ENCODE measurements around the gene MPV17L2. TPM values are rescaled to one million over a fixed set of nuclear protein-coding genes. Genes with fewer than 3 reads are reported as not detected.

The MPV17L2 gene
- polyA plus RNA-seq, 1 donor from 2014 or later: 17.7 TPM

GRCh38 chr19:18185538-18185937 lies 7.5 kb upstream of the MPV17L2 start (continued):
- TF ChIP-seq, protein P1, sequence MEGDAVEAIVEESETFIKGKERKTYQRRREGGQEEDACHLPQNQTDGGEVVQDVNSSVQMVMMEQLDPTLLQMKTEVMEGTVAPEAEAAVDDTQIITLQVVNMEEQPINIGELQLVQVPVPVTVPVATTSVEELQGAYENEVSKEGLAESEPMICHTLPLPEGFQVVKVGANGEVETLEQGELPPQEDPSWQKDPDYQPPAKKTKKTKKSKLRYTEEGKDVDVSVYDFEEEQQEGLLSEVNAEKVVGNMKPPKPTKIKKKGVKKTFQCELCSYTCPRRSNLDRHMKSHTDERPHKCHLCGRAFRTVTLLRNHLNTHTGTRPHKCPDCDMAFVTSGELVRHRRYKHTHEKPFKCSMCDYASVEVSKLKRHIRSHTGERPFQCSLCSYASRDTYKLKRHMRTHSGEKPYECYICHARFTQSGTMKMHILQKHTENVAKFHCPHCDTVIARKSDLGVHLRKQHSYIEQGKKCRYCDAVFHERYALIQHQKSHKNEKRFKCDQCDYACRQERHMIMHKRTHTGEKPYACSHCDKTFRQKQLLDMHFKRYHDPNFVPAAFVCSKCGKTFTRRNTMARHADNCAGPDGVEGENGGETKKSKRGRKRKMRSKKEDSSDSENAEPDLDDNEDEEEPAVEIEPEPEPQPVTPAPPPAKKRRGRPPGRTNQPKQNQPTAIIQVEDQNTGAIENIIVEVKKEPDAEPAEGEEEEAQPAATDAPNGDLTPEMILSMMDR (IDR thresholded peaks at IDR 0.05; ENCODE audit: poor library complexity, severe bottlenecking): no peak

GRCh38 chr19:18190278-18190677 lies 2.7 kb upstream of the MPV17L2 start:
- no peaks in the 10 kb centered on the region for H4K20me1 ChIP-seq (ENCODE audit: insufficient read depth)
- H2AFZ ChIP-seq (ENCODE audit: low read depth, low read length): no peak overlapping the region
- no peaks in the 10 kb centered on the region for H3K27me3 ChIP-seq (ENCODE audit: insufficient read depth, low read depth, low read length)
- TF ChIP-seq EZH2 (IDR thresholded peaks at IDR 0.05; ENCODE audit: borderline replicate concordance, insufficient read depth, low read length, poor library complexity, severe bottlenecking): no peak
- TF ChIP-seq SMC3 (conservative IDR thresholded peaks at IDR 0.05; ENCODE audit: poor library complexity): no peak
- no peaks in the 10 kb centered on the region for H3K36me3 ChIP-seq (ENCODE audit: insufficient read depth, low read length)
- no peak overlapping the region for H3K9ac ChIP-seq (ENCODE audit: low read length)
- no peaks in the 10 kb centered on the region for H3K9me2 ChIP-seq (ENCODE audit: insufficient read depth, low read length)
- no peak overlapping the region for H3K4me2 ChIP-seq (ENCODE audit: low read length)
- no peaks in the 10 kb centered on the region for H3K9me3 ChIP-seq (ENCODE audit: low read length)
- H3K4me3 ChIP-seq (ENCODE audit: low read length): no peak overlapping the region
- H3K27ac ChIP-seq (ENCODE audit: low read length): no peak overlapping the region
- H3F3A ChIP-seq (ENCODE audit: insufficient read depth, low read length, poor library complexity, severe bottlenecking): no peaks in the 10 kb centered on the region
- no peaks in the 10 kb centered on the region for H3K79me2 ChIP-seq (replicated peaks; ENCODE audit: insufficient read depth, low read length)

GRCh38 chr19:18191640-18192062 lies 1.4 kb upstream of the MPV17L2 start:
- Histone ChIP-seq H3K9ac (ENCODE audit: low read length) (no peak overlapping the region), H3K79me2 (replicated peaks; ENCODE audit: insufficient read depth, low read length) (no peaks in the 10 kb centered on the region), H3K9me2 (ENCODE audit: insufficient read depth, low read length) (no peaks in the 10 kb centered on the region), H3K27ac (ENCODE audit: low read length) (no peak overlapping the region), H3K9me3 (ENCODE audit: low read length) (no peaks in the 10 kb centered on the region), H3K4me3 (ENCODE audit: low read length) (no peak overlapping the region), H3K36me3 (ENCODE audit: insufficient read depth, low read length) (no peaks in the 10 kb centered on the region), H2AFZ (ENCODE audit: low read depth, low read length) (no peak overlapping the region), H3K27me3 (ENCODE audit: insufficient read depth, low read depth, low read length) (no peaks in the 10 kb centered on the region), H4K20me1 (ENCODE audit: insufficient read depth) (no peaks in the 10 kb centered on the region), H3F3A (ENCODE audit: insufficient read depth, low read length, poor library complexity, severe bottlenecking) (no peaks in the 10 kb centered on the region), H3K4me2 (ENCODE audit: low read length) (no peak overlapping the region)
- no peak for TF ChIP-seq EZH2 (IDR thresholded peaks at IDR 0.05; ENCODE audit: borderline replicate concordance, insufficient read depth, low read length, poor library complexity, severe bottlenecking)
- no peak for TF ChIP-seq TAF1 (IDR thresholded peaks at IDR 0.05; ENCODE audit: low read depth)
- no peak for TF ChIP-seq EP300 (conservative IDR thresholded peaks at IDR 0.05; ENCODE audit: poor library complexity, severe bottlenecking)
- TF ChIP-seq RAD21 (conservative IDR thresholded peaks at IDR 0.05): no peak

GRCh38 chr19:18193388-18194180 lies 566 bp downstream of the MPV17L2 start:
- H3K4me3 ChIP-seq (ENCODE audit: low read length): peak overlapping the region; percentile 93
- H3K36me3 ChIP-seq (ENCODE audit: insufficient read depth, low read length): no peaks in the 10 kb centered on the region
- TF ChIP-seq, protein P2, sequence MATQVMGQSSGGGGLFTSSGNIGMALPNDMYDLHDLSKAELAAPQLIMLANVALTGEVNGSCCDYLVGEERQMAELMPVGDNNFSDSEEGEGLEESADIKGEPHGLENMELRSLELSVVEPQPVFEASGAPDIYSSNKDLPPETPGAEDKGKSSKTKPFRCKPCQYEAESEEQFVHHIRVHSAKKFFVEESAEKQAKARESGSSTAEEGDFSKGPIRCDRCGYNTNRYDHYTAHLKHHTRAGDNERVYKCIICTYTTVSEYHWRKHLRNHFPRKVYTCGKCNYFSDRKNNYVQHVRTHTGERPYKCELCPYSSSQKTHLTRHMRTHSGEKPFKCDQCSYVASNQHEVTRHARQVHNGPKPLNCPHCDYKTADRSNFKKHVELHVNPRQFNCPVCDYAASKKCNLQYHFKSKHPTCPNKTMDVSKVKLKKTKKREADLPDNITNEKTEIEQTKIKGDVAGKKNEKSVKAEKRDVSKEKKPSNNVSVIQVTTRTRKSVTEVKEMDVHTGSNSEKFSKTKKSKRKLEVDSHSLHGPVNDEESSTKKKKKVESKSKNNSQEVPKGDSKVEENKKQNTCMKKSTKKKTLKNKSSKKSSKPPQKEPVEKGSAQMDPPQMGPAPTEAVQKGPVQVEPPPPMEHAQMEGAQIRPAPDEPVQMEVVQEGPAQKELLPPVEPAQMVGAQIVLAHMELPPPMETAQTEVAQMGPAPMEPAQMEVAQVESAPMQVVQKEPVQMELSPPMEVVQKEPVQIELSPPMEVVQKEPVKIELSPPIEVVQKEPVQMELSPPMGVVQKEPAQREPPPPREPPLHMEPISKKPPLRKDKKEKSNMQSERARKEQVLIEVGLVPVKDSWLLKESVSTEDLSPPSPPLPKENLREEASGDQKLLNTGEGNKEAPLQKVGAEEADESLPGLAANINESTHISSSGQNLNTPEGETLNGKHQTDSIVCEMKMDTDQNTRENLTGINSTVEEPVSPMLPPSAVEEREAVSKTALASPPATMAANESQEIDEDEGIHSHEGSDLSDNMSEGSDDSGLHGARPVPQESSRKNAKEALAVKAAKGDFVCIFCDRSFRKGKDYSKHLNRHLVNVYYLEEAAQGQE (IDR thresholded peaks at IDR 0.05; ENCODE audit: borderline replicate concordance): no peak
- TF ChIP-seq POLR2AphosphoS5 (IDR thresholded peaks at IDR 0.05) (no peak), MXI1 (conservative IDR thresholded peaks at IDR 0.05; ENCODE audit: poor library complexity, severe bottlenecking) (peak; percentile 60), SMC3 (conservative IDR thresholded peaks at IDR 0.05; ENCODE audit: poor library complexity) (peak; percentile 47)
- peak overlapping the region; percentile 43 for H2AFZ ChIP-seq (ENCODE audit: low read depth, low read length)
- no peaks in the 10 kb centered on the region for H3F3A ChIP-seq (ENCODE audit: insufficient read depth, low read length, poor library complexity, severe bottlenecking)
- H3K79me2 ChIP-seq (replicated peaks; ENCODE audit: insufficient read depth, low read length): no peaks in the 10 kb centered on the region
- peak overlapping the region; percentile 72 for H3K9ac ChIP-seq (ENCODE audit: low read length)
- H3K9me3 ChIP-seq (ENCODE audit: low read length): no peaks in the 10 kb centered on the region
- H4K20me1 ChIP-seq (ENCODE audit: insufficient read depth): no peaks in the 10 kb centered on the region
- H3K4me2 ChIP-seq (ENCODE audit: low read length): peak overlapping the region; percentile 77
- H3K27ac ChIP-seq (ENCODE audit: low read length): peak overlapping the region; percentile 60
- H3K9me2 ChIP-seq (ENCODE audit: insufficient read depth, low read length): no peaks in the 10 kb centered on the region
- no peaks in the 10 kb centered on the region for H3K27me3 ChIP-seq (ENCODE audit: insufficient read depth, low read depth, low read length)
